ENCODE measurements around the gene TECPR2. TPM values are rescaled to one million over a fixed set of nuclear protein-coding genes. Genes with fewer than 3 reads are reported as not detected.
A peak's percentile ranks its signal among the peaks of the same experiment; 100 is the strongest.

TECPR2 gene
- total RNA-seq, 3 donors from 2014 or later (not counting 1 experiment from before 2014, with no cell fraction given): 10.8 to 18.6 (median 15.3) TPM

GRCh38 chr14:102508774-102509745 is 146.3 kb downstream of the TECPR2 start:
- Histone ChIP-seq H3K4me3 (ENCODE audit: low read length) (peak overlapping the region; percentile 29), H3K4me1 (ENCODE audit: control insufficient read depth, insufficient read depth, low read length) (peaks cover 20% of the 10 kb centered on the region), H3K27me3 (ENCODE audit: control insufficient read depth, insufficient read depth, low read length) (no peaks in the 10 kb centered on the region), H3K27ac (ENCODE audit: low read length) (peak overlapping the region; percentile 34), H3K36me3 (ENCODE audit: control insufficient read depth, insufficient read depth, low read length) (no peaks in the 10 kb centered on the region), H3K9me3 (ENCODE audit: control insufficient read depth, insufficient read depth, low read length) (no peaks in the 10 kb centered on the region)
- ATAC-seq (peak; percentile 40 to 68 (median 56)), DNase-seq (peak; percentile 52 to 68)
- peak overlapping the region; percentile 38 to 84 for H3K27ac Mint-ChIP-seq
- H3K4me1 Mint-ChIP-seq: peaks cover 0 to 11% of the 10 kb centered on the region in 2 donors
- peaks cover 0 to 4% of the 10 kb centered on the region in 2 donors for H3K27me3 Mint-ChIP-seq (ENCODE audit: low read depth in 2 of 2)
- H3K36me3 Mint-ChIP-seq: no peaks in the 10 kb centered on the region
- peaks cover 0 to 3% of the 10 kb centered on the region in 2 donors for H3K9me3 Mint-ChIP-seq
- TF ChIP-seq CTCF (IDR thresholded peaks at IDR 0.05): no peak
- 14% methylated on average over 110 of the region's 110 CpGs for WGBS (ENCODE audit: insufficient coverage)
- peak overlapping the region; percentile 77 for H3K4me3 Mint-ChIP-seq
- intact Hi-C loops (cut with micrococcal nuclease): no loop called here

- Mint-ChIP-seq H3K4me3 (peak within 1 kb of the TSS; percentile 90), H3K27me3 (ENCODE audit: low read depth in 2 of 2) (peaks cover 0 to 4% of the 10 kb centered on the region in 2 donors), H3K36me3 (no peaks in the 10 kb centered on the region), H3K27ac (peak within 1 kb of the TSS; percentile 38 to 84), H3K9me3 (peaks cover 0 to 3% of the 10 kb centered on the region in 2 donors), H3K4me1 (peaks cover 0 to 11% of the 10 kb centered on the region in 2 donors)
- DNase-seq (peak; percentile 78 to 88), ATAC-seq (peak; percentile 81 to 85 (median 82))
- TF ChIP-seq CTCF (IDR thresholded peaks at IDR 0.05): no peak
- H3K9me3 ChIP-seq (ENCODE audit: control insufficient read depth, insufficient read depth, low read length): no peaks in the 10 kb centered on the region
- H3K4me3 ChIP-seq (ENCODE audit: low read length): peak within 1 kb of the TSS; percentile 87
- H3K27me3 ChIP-seq (ENCODE audit: control insufficient read depth, insufficient read depth, low read length): no peaks in the 10 kb centered on the region
- peaks cover 20% of the 10 kb centered on the region for H3K4me1 ChIP-seq (ENCODE audit: control insufficient read depth, insufficient read depth, low read length)
- under 1% methylated on average over 91 of the region's 91 CpGs for WGBS (ENCODE audit: insufficient coverage)
- intact Hi-C loops (cut with micrococcal nuclease): loop anchor here (10.0 kb wide), 1 partner anchor 145 kb away; the partner anchor contains the start of genes CINP and TECPR2
- peak within 1 kb of the TSS; percentile 42 for H3K27ac ChIP-seq (ENCODE audit: low read length)
- no peaks in the 10 kb centered on the region for H3K36me3 ChIP-seq (ENCODE audit: control insufficient read depth, insufficient read depth, low read length)
Measured at GRCh38 chr14:102509746-102510615, 147.2 kb downstream of the TECPR2 start, which contains the start of gene ANKRD9. TSS of gene ANKRD9 (minus strand) at chr14:102509776. CDS start at chr14:102507889, 1,887 bp downstream.

GRCh38 chr14:102510616-102511520 is 148.1 kb downstream of the TECPR2 start:
- Histone ChIP-seq H3K9me3 (ENCODE audit: control insufficient read depth, insufficient read depth, low read length) (no peaks in the 10 kb centered on the region), H3K4me3 (ENCODE audit: low read length) (peak overlapping the region; percentile 87), H3K36me3 (ENCODE audit: control insufficient read depth, insufficient read depth, low read length) (no peaks in the 10 kb centered on the region), H3K27ac (ENCODE audit: low read length) (no peak overlapping the region), H3K4me1 (ENCODE audit: control insufficient read depth, insufficient read depth, low read length) (peaks cover 20% of the 10 kb centered on the region), H3K27me3 (ENCODE audit: control insufficient read depth, insufficient read depth, low read length) (no peaks in the 10 kb centered on the region)
- DNase-seq (peak in 1 of 2 donors; percentile 43), ATAC-seq (no peak)
- TF ChIP-seq CTCF (IDR thresholded peaks at IDR 0.05): no peak
- Mint-ChIP-seq H3K4me3 (peak overlapping the region; percentile 90), H3K9me3 (peaks cover 0 to 3% of the 10 kb centered on the region in 2 donors), H3K27me3 (ENCODE audit: low read depth in 2 of 2) (peaks cover 0 to 4% of the 10 kb centered on the region in 2 donors), H3K27ac (peak overlapping the region in 1 of 2 donors; percentile 84), H3K36me3 (no peaks in the 10 kb centered on the region), H3K4me1 (peaks cover 0 to 11% of the 10 kb centered on the region in 2 donors)
- WGBS (ENCODE audit: insufficient coverage): 60% methylated on average over 19 of the region's 19 CpGs
- intact Hi-C loops (cut with micrococcal nuclease): loop anchor here (10.0 kb wide), 1 partner anchor 146 kb away; the partner anchor contains the start of genes CINP and TECPR2

Measured in natural killer cell (primary cell).